GM18907 (cell line): Measurements from ENCODE around the gene DENND1C.

Experiments
- ATAC-seq: cut with Tn5 transposase; IDR thresholded peaks from one replicate; pipeline ENCODE4 v1.9.1; 2021; ENCODE audit warnings: mild to moderate bottlenecking, moderate library complexity; ENCODE audit not compliant: unreplicated experiment

DENND1C gene

GRCh38 chr19:6425732-6426620 lies 55.6 kb downstream of the DENND1C start:
- no peak for ATAC-seq

- peak; percentile 90 for ATAC-seq
Measured at GRCh38 chr19:6424939-6425731, 56.5 kb downstream of the DENND1C start.

- ATAC-seq, result no peak
Measured at GRCh38 chr19:6424195-6424938, 57.2 kb downstream of the DENND1C start, which contains the start of gene KHSRP. Gene KHSRP (minus strand): TSS chr19:6424811. CDS start chr19:6424701, 110 bp downstream.

GRCh38 chr19:6423499-6424194 lies 57.9 kb downstream of the DENND1C start:
- no peak for ATAC-seq

GRCh38 chr19:6421075-6422014 lies 60.2 kb downstream of the DENND1C start:
- no peak for ATAC-seq

GRCh38 chr19:6418562-6418932 lies 63.0 kb downstream of the DENND1C start:
- no peak for ATAC-seq

- ATAC-seq, result no peak
Measured at GRCh38 chr19:6417713-6418561, 63.6 kb downstream of the DENND1C start.
